ENCODE data around the gene SNRPD1. TPM values are rescaled to one million over a fixed set of nuclear protein-coding genes. Genes with fewer than 3 reads are reported as not detected.
"Not testable (repeated sequence)": the region's sequence is repeated elsewhere in the genome, so short reads cannot be mapped to it uniquely, and the experiment has no call there.

SNRPD1 gene
- total RNA-seq, result 100 to 1,000 TPM; 153 to 164 TPM

DNA sequence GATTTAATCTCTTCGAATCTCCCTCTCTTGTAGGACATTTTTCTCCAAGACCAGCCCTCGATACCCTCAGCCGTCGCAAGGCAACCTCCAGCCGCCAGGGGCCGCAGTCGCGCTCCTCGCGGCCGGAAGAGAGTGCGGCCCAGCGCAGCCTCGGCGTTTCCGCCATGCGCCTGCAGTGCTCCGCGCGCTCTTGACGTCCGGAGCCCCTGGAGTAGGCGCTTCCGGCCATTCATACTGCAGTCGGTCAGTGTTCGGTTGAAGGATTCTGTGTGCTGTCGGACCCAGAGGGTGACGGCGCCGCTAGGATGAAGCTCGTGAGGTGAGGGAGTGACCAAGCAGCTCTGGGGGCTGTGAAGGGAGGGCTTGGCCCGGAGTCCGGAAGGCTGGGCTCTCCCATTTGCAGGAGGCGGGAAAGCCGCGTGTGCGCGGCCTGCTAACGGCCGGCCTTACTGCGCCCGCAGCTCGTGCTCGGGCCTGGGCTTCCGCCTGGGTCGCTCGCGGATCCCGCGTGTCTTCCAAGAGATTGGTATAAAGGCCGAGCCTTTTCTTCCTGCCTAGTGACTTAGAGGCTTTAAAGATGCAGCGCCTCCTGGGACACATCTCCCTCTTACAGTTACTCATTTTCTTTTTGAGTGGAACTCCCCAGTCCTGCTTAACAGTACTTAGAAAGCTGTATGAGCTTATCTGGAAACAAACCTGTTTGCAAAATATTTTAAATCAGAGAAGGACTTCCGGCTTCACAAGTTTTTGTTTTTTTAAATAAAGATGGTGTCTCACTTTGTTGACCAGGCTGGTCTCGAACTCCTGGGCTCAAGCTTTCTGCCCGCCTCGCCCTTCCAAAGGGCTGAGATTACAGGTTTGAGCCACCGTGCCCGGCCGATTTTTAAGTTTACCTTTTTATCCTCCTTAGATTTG lies at the start of gene SNRPD1:
SNRPD1 (plus strand) TSS at position 190 of the 915 bp plus-strand sequence; CDS start at position 306, 116 bp downstream.
- no peaks in the 10 kb centered on the region for H3K27me3 Mint-ChIP-seq
- DNase-seq, result peak; percentile 94
- peaks cover 31% of the 10 kb centered on the region for H3K4me1 Mint-ChIP-seq (ENCODE audit: low read depth)
- intact Hi-C loops (cut with micrococcal nuclease), result loop anchor here (1.0 to 5.0 kb wide), 4 partner anchors 12 to 1840 kb away; partner anchors contain the start of genes ABHD3, ESCO1, MIB1 and RIOK3
- H3K36me3 Mint-ChIP-seq, result peaks cover 30% of the 10 kb centered on the region
- ChIA-PET POLR2A (interaction anchor here (0.7 to 4.4 kb wide), 5 partner anchors 12 to 135 kb away, joined by 3 to 49 read pairs (median 6); partner anchors contain the start of genes ABHD3, ESCO1 and MIB1), CTCF (interaction anchor here (0.7 to 6.4 kb wide), 13 partner anchors 11 to 212 kb away, joined by 3 to 139 read pairs (median 3); partner anchors contain the start of genes ABHD3 and ESCO1)
- peak within 1 kb of the TSS; percentile 86 for H3K4me3 Mint-ChIP-seq
- no peaks in the 10 kb centered on the region for H3K9me3 Mint-ChIP-seq
- peak within 1 kb of the TSS; percentile 94 for H3K27ac Mint-ChIP-seq

DNA sequence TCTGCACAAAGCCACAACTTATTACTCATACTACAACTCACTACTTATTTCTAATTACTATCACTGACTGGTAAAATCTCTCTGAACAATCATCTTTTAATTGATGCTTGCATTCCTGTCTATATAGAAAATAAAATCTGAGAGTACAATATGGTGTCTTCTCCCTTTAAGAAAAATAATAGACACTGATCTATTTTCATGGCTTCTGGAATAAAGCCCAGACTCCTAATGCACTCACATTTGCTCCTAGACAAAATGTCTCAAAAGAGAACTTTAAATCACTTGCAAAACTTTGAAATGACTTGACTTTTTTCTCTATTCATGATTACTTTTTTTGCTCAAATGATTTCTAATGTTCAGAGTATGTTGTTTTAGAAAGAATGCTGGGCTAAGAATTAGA lies 40.3 kb upstream of the SNRPD1 start:
- no peak overlapping the region for H3K4me3 Mint-ChIP-seq
- H3K27me3 Mint-ChIP-seq, result no peaks in the 10 kb centered on the region
- intact Hi-C loops (cut with micrococcal nuclease), result no loop called here
- peaks cover 3% of the 10 kb centered on the region for H3K4me1 Mint-ChIP-seq (ENCODE audit: low read depth)
- no peak overlapping the region for H3K27ac Mint-ChIP-seq
- peaks cover 46% of the 10 kb centered on the region for H3K36me3 Mint-ChIP-seq
- no peaks in the 10 kb centered on the region for H3K9me3 Mint-ChIP-seq
- ChIA-PET POLR2A (no interaction called here), CTCF (no interaction called here)
- DNase-seq, result no peak

DNA sequence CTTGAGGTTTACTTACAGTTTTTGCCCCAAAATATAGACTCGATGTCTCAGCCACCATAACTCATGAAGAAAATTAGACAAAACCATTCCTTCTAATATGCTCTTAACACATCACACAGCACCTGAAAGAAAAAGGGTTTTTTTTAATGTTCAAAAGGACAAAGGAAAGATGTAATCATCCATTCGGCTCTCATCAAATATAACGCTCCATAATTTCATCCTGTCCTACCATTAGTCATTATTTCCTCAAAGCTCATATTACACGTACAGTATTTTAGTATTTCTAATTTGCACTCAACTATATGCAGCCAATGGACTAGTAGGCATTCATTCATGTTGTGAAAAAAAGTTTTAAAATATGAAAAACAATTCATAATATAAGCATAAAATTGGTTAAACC lies 36.5 kb upstream of the SNRPD1 start:
- no peaks in the 10 kb centered on the region for H3K27me3 Mint-ChIP-seq
- H3K4me1 Mint-ChIP-seq (ENCODE audit: low read depth), result peaks cover 8% of the 10 kb centered on the region
- intact Hi-C loops (cut with micrococcal nuclease), result no loop called here
- H3K4me3 Mint-ChIP-seq, result no peak overlapping the region
- no peak overlapping the region for H3K27ac Mint-ChIP-seq
- no peaks in the 10 kb centered on the region for H3K9me3 Mint-ChIP-seq
- no peak for DNase-seq
- peaks cover 42% of the 10 kb centered on the region for H3K36me3 Mint-ChIP-seq
- CTCF ChIA-PET, result interaction anchor here (0.8 kb wide), 1 partner anchor 25 kb away, joined by 3 read pairs; the partner anchor contains the start of gene ESCO1
- POLR2A ChIA-PET, result no interaction called here

DNA sequence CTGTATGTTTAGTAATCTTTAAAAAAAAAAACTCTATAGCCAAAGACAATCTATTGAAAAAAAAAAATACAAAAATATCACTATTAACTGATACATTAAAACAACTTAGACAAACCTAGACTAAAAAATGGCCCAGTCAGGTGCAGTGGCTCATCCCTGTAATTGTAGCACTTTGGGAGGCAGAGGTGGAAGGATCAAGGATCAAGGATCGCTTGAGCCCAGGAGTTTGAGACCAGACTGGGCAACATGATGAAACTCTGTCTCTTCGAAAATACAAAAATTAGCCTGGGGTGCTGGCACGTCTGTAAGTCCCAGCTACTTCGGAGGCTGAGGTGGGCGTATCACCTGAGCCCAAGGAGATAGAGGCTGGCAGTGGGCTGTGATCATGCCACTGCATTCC lies 27.7 kb upstream of the SNRPD1 start:
- H3K4me3 Mint-ChIP-seq, result no peak overlapping the region
- no peaks in the 10 kb centered on the region for H3K9me3 Mint-ChIP-seq
- peaks cover 14% of the 10 kb centered on the region for H3K4me1 Mint-ChIP-seq (ENCODE audit: low read depth)
- peaks cover 1% of the 10 kb centered on the region for H3K36me3 Mint-ChIP-seq
- H3K27me3 Mint-ChIP-seq, result no peaks in the 10 kb centered on the region
- ChIA-PET POLR2A (no interaction called here), CTCF (no interaction called here)
- no peak for DNase-seq
- H3K27ac Mint-ChIP-seq, result no peak overlapping the region
- intact Hi-C loops (cut with micrococcal nuclease), result no loop called here

DNA sequence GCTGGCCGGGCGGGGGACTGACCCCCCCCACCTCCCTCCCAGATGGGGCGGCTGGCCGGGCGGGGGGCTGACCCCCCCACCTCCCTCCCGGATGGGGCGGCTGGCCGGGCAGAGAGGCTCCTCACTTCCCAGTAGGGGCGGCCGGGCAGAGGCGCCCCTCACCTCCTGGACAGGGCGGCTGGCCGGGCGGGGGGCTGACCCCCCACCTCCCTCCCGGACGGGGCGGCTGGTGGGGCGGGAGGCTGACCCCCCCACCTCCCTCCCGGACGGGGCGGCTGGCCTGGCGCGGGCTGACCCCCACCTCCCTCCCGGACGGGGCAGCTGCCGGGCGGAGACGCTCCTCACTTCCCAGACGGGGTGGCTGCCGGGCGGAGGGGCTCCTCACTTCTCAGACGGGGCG lies 19.8 kb upstream of the SNRPD1 start:
- DNase-seq; CTCF ChIA-PET; intact Hi-C loops (cut with micrococcal nuclease); H3K27ac Mint-ChIP-seq; POLR2A ChIA-PET; H3K27me3 Mint-ChIP-seq; H3K9me3 Mint-ChIP-seq; H3K4me3 Mint-ChIP-seq; H3K36me3 Mint-ChIP-seq: not testable (repeated sequence)
- H3K4me1 Mint-ChIP-seq (ENCODE audit: low read depth), result peaks cover 34% of the 10 kb centered on the region

DNA sequence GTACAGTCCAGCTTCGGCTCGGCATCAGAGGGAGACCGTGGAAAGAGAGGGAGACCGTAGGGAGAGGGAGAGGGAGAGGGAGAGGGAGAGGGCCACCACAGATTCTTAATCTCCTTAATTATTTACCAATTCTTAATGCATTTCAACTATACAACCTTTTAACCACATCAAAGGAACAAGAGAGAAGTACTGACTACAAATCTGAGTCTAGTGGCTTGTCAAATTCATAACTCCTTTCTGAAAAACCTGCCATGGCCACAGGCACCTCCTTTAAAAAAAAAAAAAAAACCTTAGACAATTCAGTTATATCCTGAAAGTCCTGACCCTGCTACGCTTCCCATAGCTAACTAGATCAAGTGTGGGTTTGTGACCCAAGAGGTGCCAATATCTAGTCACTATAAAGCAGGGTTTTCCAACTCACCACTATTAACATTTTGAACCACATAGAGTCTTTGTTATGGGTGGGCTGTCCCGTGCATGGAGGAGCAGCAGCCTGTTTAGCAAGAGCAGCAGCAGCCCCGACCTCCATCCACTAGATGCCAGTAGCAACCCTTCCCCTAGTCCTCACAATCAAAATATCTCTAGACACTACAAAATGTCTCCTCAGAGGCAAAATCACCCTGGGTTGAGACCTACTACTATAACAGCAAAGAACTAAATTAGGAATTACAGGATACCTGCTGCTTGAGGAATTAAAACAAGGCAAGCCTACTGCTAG lies 18.4 kb upstream of the SNRPD1 start:
- peak; percentile 35 for DNase-seq
- ChIA-PET CTCF (interaction anchor here (1.0 kb wide), 2 partner anchors 12 to 402 kb away, joined by 3 read pairs; no protein-coding TSS in a partner anchor), POLR2A (interaction anchor here (1.0 kb wide), 1 partner anchor 9 kb away, joined by 4 read pairs; no protein-coding TSS in a partner anchor)
- Mint-ChIP-seq H3K36me3 (peaks cover 4% of the 10 kb centered on the region), H3K27me3 (no peaks in the 10 kb centered on the region), H3K4me3 (no peak overlapping the region), H3K27ac (no peak overlapping the region), H3K9me3 (no peaks in the 10 kb centered on the region), H3K4me1 (ENCODE audit: low read depth) (peaks cover 38% of the 10 kb centered on the region)
- intact Hi-C loops (cut with micrococcal nuclease), result no loop called here

DNA sequence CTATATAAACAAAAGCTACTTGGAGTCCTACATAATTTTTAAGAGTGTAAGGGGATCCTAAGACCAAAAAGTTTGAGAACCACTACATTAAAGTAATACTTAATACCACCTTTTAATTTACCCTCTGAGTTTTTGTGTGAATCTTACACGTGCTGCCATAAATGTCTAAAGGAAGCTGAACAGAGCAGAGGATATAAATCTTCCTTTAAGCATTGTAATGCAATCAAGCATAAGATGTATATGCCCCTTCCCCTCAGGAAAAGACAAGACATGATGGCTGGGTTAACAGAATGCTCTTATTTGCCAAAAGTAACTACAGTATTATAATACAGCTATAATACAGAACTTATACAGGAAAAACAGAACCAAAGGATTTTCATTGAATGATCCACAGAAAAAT lies 14.5 kb upstream of the SNRPD1 start:
- Mint-ChIP-seq H3K4me1 (ENCODE audit: low read depth) (peaks cover 29% of the 10 kb centered on the region), H3K4me3 (no peak overlapping the region), H3K9me3 (no peaks in the 10 kb centered on the region), H3K27ac (no peak overlapping the region), H3K27me3 (no peaks in the 10 kb centered on the region), H3K36me3 (peaks cover 5% of the 10 kb centered on the region)
- ChIA-PET POLR2A (no interaction called here), CTCF (no interaction called here)
- intact Hi-C loops (cut with micrococcal nuclease), result no loop called here
- no peak for DNase-seq

DNA sequence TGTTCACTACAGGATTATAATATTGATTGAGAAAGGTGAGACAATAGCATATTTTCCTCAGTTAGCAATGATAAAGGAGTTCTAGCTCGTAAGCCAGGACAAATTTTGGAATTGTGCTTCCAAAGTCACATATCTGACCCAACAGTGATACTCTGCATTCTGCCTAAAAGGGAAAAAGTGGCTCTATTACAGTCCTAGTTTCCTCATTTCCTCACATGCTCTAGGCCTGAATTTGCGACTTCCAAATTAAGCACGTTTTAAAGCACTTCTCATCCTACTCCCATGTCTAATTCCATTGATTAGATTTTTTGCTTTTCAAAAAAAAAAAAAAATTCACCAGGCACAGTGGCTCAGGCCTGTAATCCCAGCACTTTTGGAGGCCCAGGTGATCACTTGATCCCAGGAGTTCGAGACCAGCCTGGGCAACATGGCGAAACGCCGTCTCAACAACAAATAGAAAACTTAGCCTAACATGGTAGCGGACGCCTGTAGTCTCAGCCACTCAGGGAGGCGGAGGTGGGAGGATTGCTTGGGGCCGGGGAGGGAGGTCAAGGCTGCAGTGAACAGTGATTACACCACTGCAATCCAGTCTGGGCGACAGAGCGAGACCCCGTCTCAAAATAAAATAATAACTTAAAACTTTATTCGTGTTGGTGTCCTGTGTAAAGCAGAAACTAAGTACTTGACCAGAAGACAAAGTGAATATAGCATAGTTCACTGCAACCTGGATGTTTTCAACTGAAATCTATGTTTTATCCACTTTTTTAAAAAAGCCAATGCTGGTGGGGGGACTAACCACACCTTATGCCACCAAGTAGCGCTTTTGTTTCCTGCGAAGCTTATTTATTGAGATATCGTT lies 13.2 kb upstream of the SNRPD1 start:
- POLR2A ChIA-PET, result interaction anchor here (1.1 to 2.6 kb wide), 3 partner anchors 12 to 143 kb away, joined by 3 to 49 read pairs (median 6); partner anchors contain the start of genes MIB1 and SNRPD1
- H3K36me3 Mint-ChIP-seq, result peaks cover 3% of the 10 kb centered on the region
- intact Hi-C loops (cut with micrococcal nuclease), result no loop called here

DNA sequence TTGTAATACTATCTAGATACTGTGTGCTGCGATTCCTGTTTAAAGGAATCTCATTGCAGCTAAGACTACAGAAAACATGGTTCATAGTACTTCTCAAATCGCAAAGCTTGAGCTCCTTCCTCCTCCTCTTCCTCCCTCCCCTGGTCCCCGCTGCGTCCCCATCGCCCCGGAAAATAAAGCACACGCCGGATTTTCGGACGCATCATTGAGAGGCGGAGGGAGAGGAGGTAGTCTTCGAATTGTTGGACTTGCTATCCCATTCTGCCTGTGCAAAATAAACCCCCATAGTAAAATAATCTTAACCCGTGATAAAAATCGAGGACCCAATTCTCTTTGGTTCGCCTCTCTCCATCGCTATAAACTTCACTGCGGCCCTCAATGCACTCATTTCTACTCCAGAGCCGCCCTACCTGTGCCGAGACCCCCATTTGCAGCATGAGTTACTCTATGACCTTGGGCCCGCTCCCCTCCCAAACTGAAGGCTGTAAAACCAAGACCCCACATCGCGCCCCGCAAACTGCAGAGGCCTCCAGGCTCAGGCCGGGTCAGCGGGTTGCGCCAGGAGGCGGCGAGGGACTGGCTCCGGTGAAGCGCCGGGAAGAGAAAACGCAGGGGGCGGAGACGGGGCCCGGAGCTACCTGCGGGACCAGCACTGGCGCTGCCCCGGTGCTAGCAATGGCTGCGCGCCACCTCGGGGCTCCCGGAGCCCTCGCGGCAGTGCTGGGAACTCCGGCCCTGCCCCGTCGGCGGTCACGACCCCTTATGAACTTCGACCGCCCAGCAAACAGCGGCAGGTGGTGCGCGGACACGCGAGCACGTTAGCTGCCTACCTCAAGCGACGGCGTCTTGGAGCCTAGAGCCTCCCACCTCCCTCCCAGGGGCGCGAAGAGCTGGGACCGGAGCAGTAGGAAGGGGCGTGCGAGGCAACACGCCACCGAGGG lies 12.3 kb upstream of the SNRPD1 start:
- POLR2A ChIA-PET, result interaction anchor here (0.9 to 2.6 kb wide), 10 partner anchors 12 to 488 kb away, joined by 3 to 49 read pairs (median 4); partner anchors contain the start of genes ABHD3, MIB1, ROCK1 and SNRPD1
- H3K36me3 Mint-ChIP-seq, result peaks cover 2% of the 10 kb centered on the region
- intact Hi-C loops (cut with micrococcal nuclease), result loop anchor here (1.0 to 5.0 kb wide), 6 partner anchors 12 to 489 kb away; partner anchors contain the start of genes ABHD3, MIB1, ROCK1 and SNRPD1
- CTCF ChIA-PET, result interaction anchor here (0.8 to 4.5 kb wide), 33 partner anchors 12 to 1853 kb away, joined by 3 to 139 read pairs (median 4); partner anchors contain the start of genes ABHD3, MIB1, RIOK3 and SNRPD1
- DNase-seq, result peak; percentile 70
- peak overlapping the region; percentile 93 for H3K4me3 Mint-ChIP-seq
- H3K27me3 Mint-ChIP-seq, result no peaks in the 10 kb centered on the region
- peaks cover 22% of the 10 kb centered on the region for H3K4me1 Mint-ChIP-seq (ENCODE audit: low read depth)
- no peaks in the 10 kb centered on the region for H3K9me3 Mint-ChIP-seq
- peak overlapping the region; percentile 97 for H3K27ac Mint-ChIP-seq

More for the DNA sequence above, 13.2 kb upstream of the SNRPD1 start:
- H3K9me3 Mint-ChIP-seq, result no peaks in the 10 kb centered on the region
- CTCF ChIA-PET, result interaction anchor here (2.5 to 4.5 kb wide), 2 partner anchors 13 to 110 kb away, joined by 11 to 139 read pairs; partner anchors contain the start of gene SNRPD1
- peak overlapping the region; percentile 97 for H3K27ac Mint-ChIP-seq
- DNase-seq, result no peak
- no peaks in the 10 kb centered on the region for H3K27me3 Mint-ChIP-seq
- peaks cover 24% of the 10 kb centered on the region for H3K4me1 Mint-ChIP-seq (ENCODE audit: low read depth)
- H3K4me3 Mint-ChIP-seq, result peak overlapping the region; percentile 93
